Measurements from ENCODE around the gene SCN7A. TPM values are rescaled to one million over a fixed set of nuclear protein-coding genes. Genes with fewer than 3 reads are reported as not detected.

SCN7A gene
- total RNA-seq, 1 donor from 2014 or later: not detected

DNA sequence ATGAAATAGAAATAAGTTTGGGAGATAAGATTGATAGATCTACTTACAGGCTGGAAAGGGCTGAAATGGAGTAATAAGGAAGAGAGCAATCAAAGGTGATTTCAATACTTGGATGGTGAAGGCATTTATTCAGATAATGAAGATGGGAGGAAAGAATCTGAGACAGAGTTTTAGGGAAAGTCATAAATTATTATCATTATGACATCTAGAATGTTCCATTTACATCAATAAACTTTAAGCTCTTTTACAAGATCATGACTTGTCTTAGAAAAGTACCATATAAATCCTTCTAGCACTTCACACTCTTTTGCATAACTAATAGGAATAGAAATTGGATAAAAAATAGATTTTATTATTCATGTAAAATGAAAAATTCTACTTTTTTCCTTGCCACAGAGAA lies 120.5 kb downstream of the SCN7A start:
- H3K36me3 Mint-ChIP-seq (ENCODE audit: low read depth): no peaks in the 10 kb centered on the region
- intact Hi-C loops (cut with micrococcal nuclease): no loop called here
- ATAC-seq (ENCODE audit: low read depth): no peak
- no peak for DNase-seq
- no peak overlapping the region for H3K4me3 Mint-ChIP-seq
- CTCF ChIA-PET: no interaction called here
- H3K27me3 Mint-ChIP-seq: peaks cover 28% of the 10 kb centered on the region
- TF ChIP-seq, protein P1, sequence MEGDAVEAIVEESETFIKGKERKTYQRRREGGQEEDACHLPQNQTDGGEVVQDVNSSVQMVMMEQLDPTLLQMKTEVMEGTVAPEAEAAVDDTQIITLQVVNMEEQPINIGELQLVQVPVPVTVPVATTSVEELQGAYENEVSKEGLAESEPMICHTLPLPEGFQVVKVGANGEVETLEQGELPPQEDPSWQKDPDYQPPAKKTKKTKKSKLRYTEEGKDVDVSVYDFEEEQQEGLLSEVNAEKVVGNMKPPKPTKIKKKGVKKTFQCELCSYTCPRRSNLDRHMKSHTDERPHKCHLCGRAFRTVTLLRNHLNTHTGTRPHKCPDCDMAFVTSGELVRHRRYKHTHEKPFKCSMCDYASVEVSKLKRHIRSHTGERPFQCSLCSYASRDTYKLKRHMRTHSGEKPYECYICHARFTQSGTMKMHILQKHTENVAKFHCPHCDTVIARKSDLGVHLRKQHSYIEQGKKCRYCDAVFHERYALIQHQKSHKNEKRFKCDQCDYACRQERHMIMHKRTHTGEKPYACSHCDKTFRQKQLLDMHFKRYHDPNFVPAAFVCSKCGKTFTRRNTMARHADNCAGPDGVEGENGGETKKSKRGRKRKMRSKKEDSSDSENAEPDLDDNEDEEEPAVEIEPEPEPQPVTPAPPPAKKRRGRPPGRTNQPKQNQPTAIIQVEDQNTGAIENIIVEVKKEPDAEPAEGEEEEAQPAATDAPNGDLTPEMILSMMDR (IDR thresholded peaks at IDR 0.05): no peak
- no peaks in the 10 kb centered on the region for H3K9me3 Mint-ChIP-seq
- no peak overlapping the region for H3K27ac Mint-ChIP-seq
- peaks cover 14% of the 10 kb centered on the region for H3K4me1 Mint-ChIP-seq
- POLR2A ChIA-PET: no interaction called here

DNA sequence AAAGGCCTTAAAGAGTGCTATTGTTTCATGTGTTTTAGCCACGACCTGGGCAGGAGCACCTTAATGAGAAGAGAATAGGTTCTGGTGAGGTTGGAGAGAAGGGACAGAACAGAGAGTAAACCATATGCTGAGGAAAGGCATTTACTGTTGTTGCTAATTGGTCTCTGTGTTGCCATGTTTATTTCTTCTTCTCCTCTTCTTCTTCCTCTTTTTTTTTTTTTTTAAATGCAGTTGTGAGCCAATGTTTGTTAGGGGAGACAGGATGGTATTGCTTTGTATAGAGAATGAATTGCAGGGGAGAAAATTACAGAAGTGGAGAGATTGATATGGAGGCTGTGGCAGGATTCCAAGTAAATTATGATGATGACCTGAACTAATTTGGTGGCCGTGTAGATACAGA lies 120.9 kb downstream of the SCN7A start:
- intact Hi-C loops (cut with micrococcal nuclease): no loop called here
- Mint-ChIP-seq H3K9me3 (no peaks in the 10 kb centered on the region), H3K36me3 (ENCODE audit: low read depth) (no peaks in the 10 kb centered on the region), H3K27me3 (peaks cover 25% of the 10 kb centered on the region), H3K27ac (no peak overlapping the region), H3K4me1 (peaks cover 14% of the 10 kb centered on the region), H3K4me3 (no peak overlapping the region)
- ChIA-PET POLR2A (no interaction called here), CTCF (no interaction called here)
- ATAC-seq (ENCODE audit: low read depth): no peak
- DNase-seq: no peak
- TF ChIP-seq, protein P1 (IDR thresholded peaks at IDR 0.05): no peak

GRCh38 chr2:166372046-166372445 lies 122.0 kb downstream of the SCN7A start:
- CTCF ChIA-PET: no interaction called here
- Mint-ChIP-seq H3K27ac (no peak overlapping the region), H3K27me3 (peaks cover 17% of the 10 kb centered on the region), H3K4me1 (peaks cover 14% of the 10 kb centered on the region), H3K9me3 (no peaks in the 10 kb centered on the region), H3K4me3 (no peak overlapping the region), H3K36me3 (ENCODE audit: low read depth) (no peaks in the 10 kb centered on the region)
- TF ChIP-seq, protein P1 (IDR thresholded peaks at IDR 0.05): no peak
- ATAC-seq (ENCODE audit: low read depth) (no peak), DNase-seq (no peak)
- POLR2A ChIA-PET: no interaction called here
- intact Hi-C loops (cut with micrococcal nuclease): no loop called here

DNA sequence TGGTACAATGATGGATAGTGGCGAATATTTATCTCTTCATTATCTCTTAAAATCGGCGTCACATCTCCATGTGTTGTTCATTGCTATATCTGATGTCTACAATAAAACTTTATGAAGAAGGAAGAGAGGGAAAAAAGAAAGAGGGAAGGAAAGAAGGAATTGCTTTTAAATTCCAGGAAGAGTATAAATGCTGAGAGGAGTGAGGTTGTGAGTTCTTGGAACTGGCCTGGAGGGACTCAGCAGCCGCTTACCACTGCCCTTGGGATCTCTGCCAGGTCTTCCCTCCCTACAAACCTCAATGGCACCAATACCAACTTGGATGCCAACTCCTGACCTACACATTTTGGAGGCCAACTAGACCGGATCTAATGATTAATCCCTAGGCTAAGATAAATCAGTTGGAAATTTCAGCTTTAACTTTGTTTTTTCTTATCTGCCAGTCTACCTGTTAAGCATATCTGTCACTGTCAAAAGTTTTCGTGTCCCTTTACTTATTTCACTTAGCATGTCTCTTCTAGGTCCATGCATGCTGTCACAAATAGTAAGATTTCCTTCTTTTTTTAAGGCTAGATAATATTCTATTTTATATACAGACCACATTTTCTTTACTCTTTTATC lies 128.1 kb downstream of the SCN7A start:
- intact Hi-C loops (cut with micrococcal nuclease): no loop called here
- Mint-ChIP-seq H3K27me3 (no peaks in the 10 kb centered on the region), H3K9me3 (no peaks in the 10 kb centered on the region), H3K4me1 (no peaks in the 10 kb centered on the region), H3K36me3 (ENCODE audit: low read depth) (no peaks in the 10 kb centered on the region), H3K4me3 (no peak overlapping the region), H3K27ac (no peak overlapping the region)
- TF ChIP-seq, protein P1 (IDR thresholded peaks at IDR 0.05): no peak
- ATAC-seq (ENCODE audit: low read depth) (no peak), DNase-seq (no peak)
- POLR2A ChIA-PET: no interaction called here
- CTCF ChIA-PET: no interaction called here

DNA sequence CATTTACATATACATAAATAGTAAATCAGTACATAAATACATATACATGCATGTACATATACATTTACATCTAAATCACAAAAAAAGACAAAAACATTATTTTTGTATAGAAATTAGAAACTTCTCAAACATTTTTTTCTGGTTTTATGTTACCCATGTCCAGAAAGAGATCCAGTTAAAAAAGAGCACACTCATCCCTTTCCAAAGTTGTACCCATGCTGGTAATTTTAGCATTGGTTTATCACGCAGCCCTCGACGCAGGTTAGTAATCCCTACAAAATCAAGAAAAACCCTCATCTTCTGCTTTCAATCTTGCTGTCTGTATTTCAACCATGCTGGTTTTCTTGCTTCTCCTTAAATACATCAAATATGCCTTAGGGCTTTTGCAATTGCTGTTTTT lies 128.8 kb downstream of the SCN7A start:
- POLR2A ChIA-PET: no interaction called here
- Mint-ChIP-seq H3K27me3 (no peaks in the 10 kb centered on the region), H3K4me1 (no peaks in the 10 kb centered on the region), H3K9me3 (no peaks in the 10 kb centered on the region), H3K27ac (no peak overlapping the region), H3K4me3 (no peak overlapping the region), H3K36me3 (ENCODE audit: low read depth) (no peaks in the 10 kb centered on the region)
- TF ChIP-seq, protein P1 (IDR thresholded peaks at IDR 0.05): no peak
- DNase-seq (no peak), ATAC-seq (ENCODE audit: low read depth) (no peak)
- intact Hi-C loops (cut with micrococcal nuclease): no loop called here
- CTCF ChIA-PET: no interaction called here

Measured in activated B cell treated with CpG ODN at 0.5 μM for 24 hours (primary cell).